IMR-90 (cell line): ENCODE measurements around the gene KLRF1.

Experiments
- BHLHE40 ChIP-seq: fragments of 150-350 bp; IDR thresholded peaks from 2 replicates; pipeline ENCODE4 v1.6.1; 2016; ENCODE audit warnings: mild to moderate bottlenecking, low read depth, low read length
- CEBPB ChIP-seq: IDR thresholded peaks from 2 replicates; pipeline ENCODE4 v1.6.1; 2012; ENCODE audit warnings: low read depth, low read length, improper control_type of control experiment
- FOS ChIP-seq: fragments of 150-350 bp; IDR thresholded peaks from 2 replicates; pipeline ENCODE4 v1.6.1; 2016; ENCODE audit warnings: low read depth, low read length
- MAFK ChIP-seq: IDR thresholded peaks from 2 replicates; pipeline ENCODE4 v1.6.1; 2012; ENCODE audit warnings: low read depth, low read length, improper control_type of control experiment
- MAZ ChIP-seq: IDR thresholded peaks from 2 replicates; pipeline ENCODE4 v1.6.1; 2012; ENCODE audit warnings: low read depth, mild to moderate bottlenecking, low read length, improper control_type of control experiment, moderate library complexity, borderline replicate concordance
- MXI1 ChIP-seq: IDR thresholded peaks from 2 replicates; pipeline ENCODE4 v1.6.1; 2012; ENCODE audit warnings: low read depth, mild to moderate bottlenecking, low read length, moderate library complexity, borderline replicate concordance
- NFE2L2 ChIP-seq: fragments of 150-350 bp; IDR thresholded peaks from 2 replicates; pipeline ENCODE4 v1.6.1; 2016; ENCODE audit warnings: low read depth, mild to moderate bottlenecking, low read length
- POLR2A ChIP-seq: IDR thresholded peaks from 2 replicates; pipeline ENCODE4 v1.6.1; 2012; ENCODE audit warnings: mild to moderate bottlenecking, low read depth, low read length
- RAD21 ChIP-seq: IDR thresholded peaks from 2 replicates; pipeline ENCODE4 v1.6.1; 2012; ENCODE audit warnings: low read length, improper control_type of control experiment
- SMC3 ChIP-seq: fragments of 150-350 bp; IDR thresholded peaks from 2 replicates; pipeline ENCODE4 v1.6.1; 2016; ENCODE audit warnings: low read depth, mild to moderate bottlenecking, antibody characterized with exemption, low read length, moderate library complexity
- TF ChIP-seq, protein P1 (sequence below): conservative IDR thresholded peaks from 2 replicates; pipeline ENCODE4 v1.5.1; 2012; ENCODE audit warnings: mild to moderate bottlenecking, low read depth, low read length, improper control_type of control experiment
- TF ChIP-seq, protein P2 (sequence below): fragments of 150-350 bp; IDR thresholded peaks from 2 replicates; pipeline ENCODE4 v1.6.1; 2017; ENCODE audit warnings: mild to moderate bottlenecking, antibody characterized with exemption, low read length, low read depth
- TF ChIP-seq, protein P3 (sequence below): fragments of 150-350 bp; IDR thresholded peaks from 2 replicates; pipeline ENCODE4 v1.6.1; 2016; ENCODE audit warnings: low read depth, mild to moderate bottlenecking, low read length, moderate library complexity, borderline replicate concordance

DNA sequence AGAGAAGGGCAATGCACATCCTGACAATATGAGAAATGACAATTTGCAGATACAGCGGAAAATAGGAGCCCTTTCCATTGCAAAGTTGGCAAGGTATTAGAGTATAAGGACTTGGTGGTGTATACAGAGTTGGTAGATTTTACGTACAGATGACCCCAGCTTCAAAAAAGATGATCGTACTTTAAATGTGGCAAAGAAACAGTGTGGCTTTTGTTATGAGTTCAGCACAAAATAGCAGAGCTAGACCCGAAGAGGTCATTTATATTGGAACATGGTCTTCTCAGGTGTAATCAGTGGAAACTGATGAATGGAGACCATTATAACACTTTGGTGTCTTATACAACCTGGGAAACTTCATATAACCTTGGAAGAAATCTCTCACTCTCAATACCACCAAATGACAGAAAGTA, 39.6 kb downstream of the KLRF1 start:
- TF ChIP-seq, protein P1, sequence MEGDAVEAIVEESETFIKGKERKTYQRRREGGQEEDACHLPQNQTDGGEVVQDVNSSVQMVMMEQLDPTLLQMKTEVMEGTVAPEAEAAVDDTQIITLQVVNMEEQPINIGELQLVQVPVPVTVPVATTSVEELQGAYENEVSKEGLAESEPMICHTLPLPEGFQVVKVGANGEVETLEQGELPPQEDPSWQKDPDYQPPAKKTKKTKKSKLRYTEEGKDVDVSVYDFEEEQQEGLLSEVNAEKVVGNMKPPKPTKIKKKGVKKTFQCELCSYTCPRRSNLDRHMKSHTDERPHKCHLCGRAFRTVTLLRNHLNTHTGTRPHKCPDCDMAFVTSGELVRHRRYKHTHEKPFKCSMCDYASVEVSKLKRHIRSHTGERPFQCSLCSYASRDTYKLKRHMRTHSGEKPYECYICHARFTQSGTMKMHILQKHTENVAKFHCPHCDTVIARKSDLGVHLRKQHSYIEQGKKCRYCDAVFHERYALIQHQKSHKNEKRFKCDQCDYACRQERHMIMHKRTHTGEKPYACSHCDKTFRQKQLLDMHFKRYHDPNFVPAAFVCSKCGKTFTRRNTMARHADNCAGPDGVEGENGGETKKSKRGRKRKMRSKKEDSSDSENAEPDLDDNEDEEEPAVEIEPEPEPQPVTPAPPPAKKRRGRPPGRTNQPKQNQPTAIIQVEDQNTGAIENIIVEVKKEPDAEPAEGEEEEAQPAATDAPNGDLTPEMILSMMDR, result no peak
- TF ChIP-seq, protein P2, sequence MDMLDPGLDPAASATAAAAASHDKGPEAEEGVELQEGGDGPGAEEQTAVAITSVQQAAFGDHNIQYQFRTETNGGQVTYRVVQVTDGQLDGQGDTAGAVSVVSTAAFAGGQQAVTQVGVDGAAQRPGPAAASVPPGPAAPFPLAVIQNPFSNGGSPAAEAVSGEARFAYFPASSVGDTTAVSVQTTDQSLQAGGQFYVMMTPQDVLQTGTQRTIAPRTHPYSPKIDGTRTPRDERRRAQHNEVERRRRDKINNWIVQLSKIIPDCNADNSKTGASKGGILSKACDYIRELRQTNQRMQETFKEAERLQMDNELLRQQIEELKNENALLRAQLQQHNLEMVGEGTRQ, result no peak
- TF ChIP-seq CEBPB (no peak), MAFK (no peak), POLR2A (no peak), FOS (no peak), MXI1 (no peak), RAD21 (no peak), NFE2L2 (no peak), SMC3 (no peak), BHLHE40 (no peak), MAZ (no peak)
- TF ChIP-seq, protein P3, sequence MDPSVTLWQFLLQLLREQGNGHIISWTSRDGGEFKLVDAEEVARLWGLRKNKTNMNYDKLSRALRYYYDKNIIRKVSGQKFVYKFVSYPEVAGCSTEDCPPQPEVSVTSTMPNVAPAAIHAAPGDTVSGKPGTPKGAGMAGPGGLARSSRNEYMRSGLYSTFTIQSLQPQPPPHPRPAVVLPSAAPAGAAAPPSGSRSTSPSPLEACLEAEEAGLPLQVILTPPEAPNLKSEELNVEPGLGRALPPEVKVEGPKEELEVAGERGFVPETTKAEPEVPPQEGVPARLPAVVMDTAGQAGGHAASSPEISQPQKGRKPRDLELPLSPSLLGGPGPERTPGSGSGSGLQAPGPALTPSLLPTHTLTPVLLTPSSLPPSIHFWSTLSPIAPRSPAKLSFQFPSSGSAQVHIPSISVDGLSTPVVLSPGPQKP, result no peak
